SIG-M5 treated with dmso at 0.1 percent for 504 hours (cell line): ENCODE measurements around the gene MRPL39.

Experiments
- DNase-seq: peaks from one replicate; lab custom pipeline; 2025; ENCODE audit not compliant: unreplicated experiment; lab: John Stamatoyannopoulos, UW

The MRPL39 gene

DNA sequence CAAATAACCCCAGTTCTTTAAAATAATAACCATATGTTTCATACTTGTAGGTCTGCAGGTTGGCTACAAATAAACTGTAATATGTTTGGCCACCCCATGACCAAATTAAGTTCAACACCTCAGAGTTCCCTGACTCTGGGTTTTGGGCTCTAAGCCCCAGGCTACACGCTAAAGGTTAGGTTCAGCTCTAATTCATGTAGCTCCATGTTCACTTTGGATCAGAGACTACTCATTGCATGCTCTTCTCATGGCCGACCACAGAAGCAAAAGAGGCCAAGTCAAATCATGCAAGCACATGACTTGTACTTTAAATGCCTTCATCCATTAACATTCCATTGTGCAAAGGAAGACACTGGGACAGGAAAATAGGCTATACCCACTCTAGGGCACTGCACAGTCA lies 66.2 kb downstream of the MRPL39 start:
- DNase-seq: no peak

DNA sequence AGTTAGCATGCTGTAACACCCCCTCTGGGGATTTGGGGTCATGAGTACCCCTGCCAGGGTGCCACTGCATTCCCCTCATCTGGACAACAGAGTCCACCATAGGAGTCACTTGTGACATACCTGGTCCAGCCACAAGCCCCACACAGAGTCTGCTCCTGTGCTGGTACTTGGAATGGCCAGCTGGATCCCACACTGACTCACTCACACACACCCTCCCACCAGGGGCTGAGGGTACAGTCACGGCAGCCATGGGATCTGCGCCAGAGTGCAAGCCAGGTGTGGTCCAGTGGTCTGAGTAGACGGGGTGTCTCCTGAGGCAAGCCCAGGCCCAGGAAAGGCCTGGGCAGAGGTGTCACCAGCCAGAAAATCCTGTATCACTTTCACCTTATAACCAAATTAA lies 67.7 kb downstream of the MRPL39 start:
- DNase-seq: no peak

DNA sequence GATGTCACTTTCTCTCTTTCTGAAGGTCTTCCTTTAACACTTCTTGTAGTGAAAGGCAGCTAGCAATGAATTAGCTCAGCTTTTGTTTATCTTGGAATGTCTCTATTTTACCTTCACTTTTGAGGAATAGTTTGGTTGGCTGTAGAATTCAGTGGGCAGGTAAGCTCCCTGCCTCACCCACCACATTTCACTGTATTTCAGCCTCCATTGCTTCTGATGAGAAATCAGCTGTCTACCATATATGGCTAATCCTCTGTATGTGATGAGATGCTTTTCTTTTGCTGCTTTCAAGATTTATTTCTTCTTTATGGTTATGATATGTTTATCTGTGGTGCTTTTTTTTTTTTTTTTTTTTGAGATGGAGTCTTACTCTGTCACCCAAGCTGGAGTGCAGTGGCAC lies 70.1 kb downstream of the MRPL39 start:
- DNase-seq: no peak

DNA sequence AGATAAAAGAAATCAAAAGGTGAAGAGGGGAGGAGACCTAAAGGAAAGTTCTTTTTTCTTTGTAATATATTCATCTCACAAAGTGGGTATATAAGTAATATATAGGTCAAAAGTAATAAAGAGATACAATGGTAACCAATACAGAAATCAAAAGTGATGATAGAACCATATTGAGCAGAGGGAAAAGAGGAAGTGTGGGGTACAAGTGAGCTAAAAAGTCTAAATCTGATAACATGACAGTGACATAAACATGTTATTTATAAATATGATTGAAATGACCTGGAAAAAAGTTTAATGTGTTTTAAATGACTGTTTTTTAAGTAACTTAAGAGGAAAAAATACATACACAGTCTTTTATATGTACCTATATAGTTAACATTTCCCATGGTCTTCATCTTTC lies 70.5 kb downstream of the MRPL39 start:
- DNase-seq: no peak

DNA sequence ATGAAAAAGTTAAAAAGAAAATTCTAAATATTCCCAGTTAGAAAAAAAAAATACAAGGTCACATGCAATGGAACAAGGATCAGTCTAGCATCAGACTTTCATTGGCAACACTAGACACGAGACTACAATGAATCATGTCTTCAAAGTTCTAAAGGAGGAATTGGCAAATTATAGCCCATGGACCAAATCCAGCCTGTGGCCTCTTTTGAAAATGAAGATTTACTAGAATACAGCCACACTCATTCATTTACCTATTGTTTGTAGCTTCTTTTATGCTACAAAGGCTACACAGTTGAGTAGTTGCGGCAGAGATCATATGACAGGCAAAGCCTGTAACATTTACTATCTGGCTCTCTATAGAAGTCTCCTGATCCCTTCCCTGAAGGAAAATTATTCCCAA lies 71.4 kb downstream of the MRPL39 start:
- no peak for DNase-seq
